GM23338 (cell line): ENCODE measurements around the gene HERPUD1. TPM values are rescaled to one million over a fixed set of nuclear protein-coding genes. Genes with fewer than 3 reads are reported as not detected.

ENCODE experiments used
- ATAC-seq: fragments of 200-7000 bp; cut with Tn5 transposase; 3 replicates; pipeline ENCODE4 v1.9.1; 2020
- DNase-seq: peaks from one replicate; pipeline ENCODE4 v3.0.0-alpha.2; 2015; ENCODE audit warnings: low spot score
- H2AFZ ChIP-seq: fragments of 200-600 bp; sonication (generic); 2 replicates; pipeline ENCODE4 v1.8.0; 2016; ENCODE audit warnings: antibody characterized with exemption, mild to moderate bottlenecking, moderate library complexity
- H3F3A ChIP-seq: fragments of 200-600 bp; sonication (generic); replicated peaks from 2 replicates; pipeline ENCODE4 v1.8.0; 2017; ENCODE audit warnings: antibody characterized with exemption, mixed run types, low read depth
- H3K27ac ChIP-seq: fragments of 200-600 bp; sonication (generic); 2 replicates; pipeline ENCODE4 v1.6.1; 2016; ENCODE audit warnings: low read depth
- H3K27me3 ChIP-seq: fragments of 200-600 bp; sonication (generic); 2 replicates; pipeline ENCODE4 v1.8.0; 2016; ENCODE audit warnings: mild to moderate bottlenecking, mixed run types, moderate library complexity; ENCODE audit not compliant: insufficient read depth
- H3K36me3 ChIP-seq: fragments of 200-600 bp; sonication (generic); 2 replicates; pipeline ENCODE4 v1.8.0; 2016; ENCODE audit warnings: mild to moderate bottlenecking; ENCODE audit not compliant: insufficient read depth
- H3K4me1 ChIP-seq: fragments of 200-600 bp; sonication (generic); 2 replicates; pipeline ENCODE4 v1.8.0; 2016; ENCODE audit warnings: mild to moderate bottlenecking, moderate library complexity; ENCODE audit not compliant: insufficient read depth
- H3K4me2 ChIP-seq: fragments of 200-600 bp; sonication (generic); 2 replicates; pipeline ENCODE4 v1.7.1; 2017; ENCODE audit warnings: mixed run types
- H3K4me3 ChIP-seq: fragments of 200-600 bp; sonication (generic); 2 replicates; pipeline ENCODE4 v1.6.1; 2016; ENCODE audit warnings: mixed run types
- H3K79me2 ChIP-seq: fragments of 200-600 bp; sonication (generic); replicated peaks from 2 replicates; pipeline ENCODE4 v1.8.0; 2017; ENCODE audit warnings: mild to moderate bottlenecking; ENCODE audit not compliant: insufficient read depth
- H3K9me2 ChIP-seq: fragments of 200-600 bp; sonication (generic); 2 replicates; pipeline ENCODE4 v1.8.0; 2017; ENCODE audit not compliant: insufficient read depth
- H4K20me1 ChIP-seq: fragments of 200-600 bp; sonication (generic); replicated peaks from 2 replicates; pipeline ENCODE4 v1.8.0; 2017; ENCODE audit warnings: mild to moderate bottlenecking; ENCODE audit not compliant: insufficient read depth
- H3K27ac Mint-ChIP-seq: 2 replicates; pipeline ENCODE4 v1.8.0; 2020; ENCODE audit warnings: inconsistent platforms, mild to moderate bottlenecking, moderate library complexity, mixed read lengths
- H3K27me3 Mint-ChIP-seq: 3 replicates; pipeline ENCODE4 v1.8.0; 2022; ENCODE audit warnings: low read depth, mild to moderate bottlenecking, moderate library complexity, mixed read lengths, inconsistent platforms; ENCODE audit not compliant: insufficient read depth, poor library complexity
- H3K36me3 Mint-ChIP-seq: 3 replicates; pipeline ENCODE4 v1.8.0; 2021; ENCODE audit warnings: low read depth, mild to moderate bottlenecking, inconsistent platforms, moderate library complexity, mixed read lengths
- H3K4me1 Mint-ChIP-seq: 3 replicates; pipeline ENCODE4 v1.8.0; 2020; ENCODE audit warnings: mild to moderate bottlenecking, inconsistent platforms, mixed read lengths
- H3K4me3 Mint-ChIP-seq: 3 replicates; pipeline ENCODE4 v1.8.0; 2021; ENCODE audit warnings: moderate library complexity, mild to moderate bottlenecking, inconsistent platforms, mixed read lengths
- H3K9me3 Mint-ChIP-seq: 3 replicates; pipeline ENCODE4 v1.8.0; 2020; ENCODE audit warnings: moderate library complexity, mild to moderate bottlenecking, inconsistent platforms, mixed read lengths
- CTCF ChIP-seq, 2 experiments: fragments of 200-600 bp in 1 of 2; sonication (generic) in 1 of 2; conservative IDR thresholded peaks; 2 replicates each; pipeline versions ENCODE4 v1.5.1 to v1.6.1; 2016 to 2017; ENCODE audit warnings: antibody characterized with exemption in 2 of 2, low read depth in 2 of 2, mild to moderate bottlenecking in 2 of 2, moderate library complexity in 1 of 2
- REST ChIP-seq: IDR thresholded peaks from one replicate; pipeline ENCODE4 v1.6.1; 2018; ENCODE audit warnings: antibody characterized with exemption; ENCODE audit not compliant: unreplicated experiment
- STAT1 ChIP-seq: IDR thresholded peaks from one replicate; pipeline ENCODE4 v1.6.1; 2016; ENCODE audit warnings: antibody characterized with exemption; ENCODE audit not compliant: unreplicated experiment
- polyA plus RNA-seq: library from polyadenylated mRNA; unstranded; fragments of >200 nt; fragmentation: Nextera tagmentation; extraction: Ambion mirVana; gene quantifications from 2 replicates; pipeline ENCODE4 v1.2.1, GENCODE V29; 2016
- total RNA-seq: library from RNA; depleted of rRNA; stranded (reverse); fragments of >200 nt; shearing (Covaris generic); gene quantifications from 2 replicates; pipeline ENCODE4 v1.2.3, GENCODE V29; 2014
- TF ChIP-seq, protein P1 (sequence below): fragments of 250-450 bp; sonication (Bioruptor Pico); IDR thresholded peaks from 2 replicates; pipeline ENCODE4 v1.5.0; 2020; ENCODE audit warnings: mild to moderate bottlenecking, moderate library complexity

HERPUD1 gene
- total and polyA plus RNA-seq, 2 experiments from 2014 or later, result 41.1 to 44.1 TPM

- Histone ChIP-seq H3K36me3 (no peaks in the 10 kb centered on the region), H3K79me2 (no peaks in the 10 kb centered on the region), H3K4me3 (no peak overlapping the region), H2AFZ (no peak overlapping the region), H3F3A (no peaks in the 10 kb centered on the region), H3K27ac (no peak overlapping the region), H3K9me2 (no peaks in the 10 kb centered on the region), H3K4me1 (no peaks in the 10 kb centered on the region), H4K20me1 (no peaks in the 10 kb centered on the region), H3K4me2 (no peak overlapping the region), H3K27me3 (no peaks in the 10 kb centered on the region)
- TF ChIP-seq REST, result no peak
- no peak for TF ChIP-seq STAT1
- TF ChIP-seq, protein P1, sequence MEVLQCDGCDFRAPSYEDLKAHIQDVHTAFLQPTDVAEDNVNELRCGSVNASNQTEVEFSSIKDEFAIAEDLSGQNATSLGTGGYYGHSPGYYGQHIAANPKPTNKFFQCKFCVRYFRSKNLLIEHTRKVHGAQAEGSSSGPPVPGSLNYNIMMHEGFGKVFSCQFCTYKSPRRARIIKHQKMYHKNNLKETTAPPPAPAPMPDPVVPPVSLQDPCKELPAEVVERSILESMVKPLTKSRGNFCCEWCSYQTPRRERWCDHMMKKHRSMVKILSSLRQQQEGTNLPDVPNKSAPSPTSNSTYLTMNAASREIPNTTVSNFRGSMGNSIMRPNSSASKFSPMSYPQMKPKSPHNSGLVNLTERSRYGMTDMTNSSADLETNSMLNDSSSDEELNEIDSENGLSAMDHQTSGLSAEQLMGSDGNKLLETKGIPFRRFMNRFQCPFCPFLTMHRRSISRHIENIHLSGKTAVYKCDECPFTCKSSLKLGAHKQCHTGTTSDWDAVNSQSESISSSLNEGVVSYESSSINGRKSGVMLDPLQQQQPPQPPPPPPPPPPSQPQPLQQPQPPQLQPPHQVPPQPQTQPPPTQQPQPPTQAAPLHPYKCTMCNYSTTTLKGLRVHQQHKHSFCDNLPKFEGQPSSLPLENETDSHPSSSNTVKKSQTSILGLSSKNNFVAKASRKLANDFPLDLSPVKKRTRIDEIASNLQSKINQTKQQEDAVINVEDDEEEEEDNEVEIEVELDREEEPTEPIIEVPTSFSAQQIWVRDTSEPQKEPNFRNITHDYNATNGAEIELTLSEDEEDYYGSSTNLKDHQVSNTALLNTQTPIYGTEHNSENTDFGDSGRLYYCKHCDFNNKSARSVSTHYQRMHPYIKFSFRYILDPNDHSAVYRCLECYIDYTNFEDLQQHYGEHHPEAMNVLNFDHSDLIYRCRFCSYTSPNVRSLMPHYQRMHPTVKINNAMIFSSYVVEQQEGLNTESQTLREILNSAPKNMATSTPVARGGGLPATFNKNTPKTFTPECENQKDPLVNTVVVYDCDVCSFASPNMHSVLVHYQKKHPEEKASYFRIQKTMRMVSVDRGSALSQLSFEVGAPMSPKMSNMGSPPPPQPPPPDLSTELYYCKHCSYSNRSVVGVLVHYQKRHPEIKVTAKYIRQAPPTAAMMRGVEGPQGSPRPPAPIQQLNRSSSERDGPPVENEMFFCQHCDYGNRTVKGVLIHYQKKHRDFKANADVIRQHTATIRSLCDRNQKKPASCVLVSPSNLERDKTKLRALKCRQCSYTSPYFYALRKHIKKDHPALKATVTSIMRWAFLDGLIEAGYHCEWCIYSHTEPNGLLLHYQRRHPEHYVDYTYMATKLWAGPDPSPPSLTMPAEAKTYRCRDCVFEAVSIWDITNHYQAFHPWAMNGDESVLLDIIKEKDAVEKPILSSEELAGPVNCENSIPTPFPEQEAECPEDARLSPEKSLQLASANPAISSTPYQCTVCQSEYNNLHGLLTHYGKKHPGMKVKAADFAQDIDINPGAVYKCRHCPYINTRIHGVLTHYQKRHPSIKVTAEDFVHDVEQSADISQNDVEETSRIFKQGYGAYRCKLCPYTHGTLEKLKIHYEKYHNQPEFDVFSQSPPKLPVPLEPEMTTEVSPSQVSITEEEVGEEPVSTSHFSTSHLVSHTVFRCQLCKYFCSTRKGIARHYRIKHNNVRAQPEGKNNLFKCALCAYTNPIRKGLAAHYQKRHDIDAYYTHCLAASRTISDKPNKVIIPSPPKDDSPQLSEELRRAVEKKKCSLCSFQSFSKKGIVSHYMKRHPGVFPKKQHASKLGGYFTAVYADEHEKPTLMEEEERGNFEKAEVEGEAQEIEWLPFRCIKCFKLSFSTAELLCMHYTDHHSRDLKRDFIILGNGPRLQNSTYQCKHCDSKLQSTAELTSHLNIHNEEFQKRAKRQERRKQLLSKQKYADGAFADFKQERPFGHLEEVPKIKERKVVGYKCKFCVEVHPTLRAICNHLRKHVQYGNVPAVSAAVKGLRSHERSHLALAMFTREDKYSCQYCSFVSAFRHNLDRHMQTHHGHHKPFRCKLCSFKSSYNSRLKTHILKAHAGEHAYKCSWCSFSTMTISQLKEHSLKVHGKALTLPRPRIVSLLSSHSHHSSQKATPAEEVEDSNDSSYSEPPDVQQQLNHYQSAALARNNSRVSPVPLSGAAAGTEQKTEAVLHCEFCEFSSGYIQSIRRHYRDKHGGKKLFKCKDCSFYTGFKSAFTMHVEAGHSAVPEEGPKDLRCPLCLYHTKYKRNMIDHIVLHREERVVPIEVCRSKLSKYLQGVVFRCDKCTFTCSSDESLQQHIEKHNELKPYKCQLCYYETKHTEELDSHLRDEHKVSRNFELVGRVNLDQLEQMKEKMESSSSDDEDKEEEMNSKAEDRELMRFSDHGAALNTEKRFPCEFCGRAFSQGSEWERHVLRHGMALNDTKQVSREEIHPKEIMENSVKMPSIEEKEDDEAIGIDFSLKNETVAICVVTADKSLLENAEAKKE (CRISPR knock-in tag), result no peak
- no peak for TF ChIP-seq CTCF (conservative IDR thresholded peaks at IDR 0.05; ENCODE audit: low read depth in 2 of 2)
- 0 out of 3 replicates have a peak, but pooled peaks cover 2% of the 10 kb centered on the region for H3K9me3 Mint-ChIP-seq
- no peak overlapping the region for H3K27ac Mint-ChIP-seq
- H3K4me1 Mint-ChIP-seq, result no peaks in the 10 kb centered on the region
- ATAC-seq (no peak), DNase-seq (no peak)
- peaks cover 14% of the 10 kb centered on the region for H3K27me3 Mint-ChIP-seq
- no peaks in the 10 kb centered on the region for H3K36me3 Mint-ChIP-seq
- no peak overlapping the region for H3K4me3 Mint-ChIP-seq
These were observed 42.8 kb downstream of the HERPUD1 start for GRCh38 chr16:56974549-56975300.
